D721Med (cell line): ENCODE measurements around the gene LENG8.
"Not testable (repeated sequence)": the region's sequence is repeated elsewhere in the genome, so short reads cannot be mapped to it uniquely, and the experiment has no call there.

Experiments used
- DNase-seq: peaks from one replicate; pipeline ENCODE4 v3.0.0; 2011; ENCODE audit warnings: low spot score; ENCODE audit not compliant: insufficient read length
- FAIRE-seq: peaks from 2 replicates; lab custom pipeline; 2011; peaks lifted over from hg19 to GRCh38; lab: Jason Lieb, UNC
- CTCF ChIP-seq: IDR thresholded peaks from 2 replicates; pipeline ENCODE4 v1.5.1; 2012; ENCODE audit warnings: mild to moderate bottlenecking, control low read depth; ENCODE audit not compliant: insufficient read depth; ENCODE audit errors: missing control alignments

Gene LENG8

DNA sequence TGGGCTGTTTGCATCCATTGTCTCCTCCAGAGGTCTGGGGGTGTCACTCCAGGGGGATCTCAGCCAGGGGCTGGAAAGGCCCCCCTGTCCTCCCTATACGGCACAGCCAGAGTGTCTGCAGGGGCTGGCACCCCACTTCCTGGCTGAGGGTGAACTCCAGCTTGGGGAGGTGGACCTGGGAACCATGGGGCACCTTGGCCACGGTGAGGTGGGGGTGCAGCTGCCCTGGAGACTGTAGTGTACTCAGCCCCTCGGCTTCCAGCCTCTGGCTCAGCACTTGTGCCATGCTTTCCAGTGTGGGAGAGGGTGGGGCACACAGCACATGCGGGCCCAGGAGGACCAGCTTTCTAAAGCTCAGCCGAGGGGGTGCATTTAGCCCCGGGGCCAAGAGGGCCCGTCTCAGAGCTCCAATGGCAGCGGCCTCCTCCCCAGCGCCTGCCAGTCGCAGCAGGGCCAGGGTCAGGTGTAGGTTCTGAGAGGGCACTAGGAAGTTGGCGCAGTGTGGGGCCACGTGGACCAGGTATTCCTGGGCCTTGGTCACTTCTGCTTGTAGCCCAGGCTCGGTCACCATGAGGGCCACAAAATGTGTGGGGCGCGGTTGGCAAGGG lies 13.2 kb downstream of the LENG8 start:
- no peak for TF ChIP-seq CTCF
- DNase-seq (no peak), FAIRE-seq (no peak)

GRCh38 chr19:54462655-54463530 lies 13.9 kb downstream of the LENG8 start:
- DNase-seq: no peak

DNA sequence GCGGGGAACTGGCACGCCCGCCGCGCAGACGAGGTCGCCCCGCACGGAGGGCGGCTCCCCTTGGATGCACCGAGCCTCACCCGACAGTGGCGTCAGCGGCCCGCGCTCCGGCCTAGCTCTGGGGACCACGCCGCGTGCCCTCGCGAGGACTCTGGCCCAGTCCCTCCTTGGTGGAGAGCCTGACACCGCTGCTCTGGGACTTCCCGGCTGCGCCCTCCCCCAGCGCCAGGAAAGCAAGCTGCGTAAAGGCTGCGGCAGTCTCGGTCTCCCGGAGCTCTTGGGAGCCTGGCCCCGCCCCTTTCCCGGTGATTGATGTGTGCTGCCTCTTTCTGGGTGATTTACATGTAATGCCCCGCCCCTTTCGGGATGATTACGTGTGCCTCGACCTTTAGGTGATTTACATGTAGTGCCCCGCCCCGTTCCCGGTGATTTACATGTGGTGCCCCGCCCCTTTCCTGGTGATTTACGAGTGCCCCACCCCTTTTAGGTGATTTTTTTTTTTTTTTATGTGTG lies 14.6 kb downstream of the LENG8 start, which contains the start of gene LENG9:
Gene LENG9 (minus strand): TSS at position 248 of the 513 bp plus-strand sequence. CDS start 252 bp downstream, outside the sequence.
- no peak for DNase-seq
- FAIRE-seq: no peak

More at GRCh38 chr19:54462655-54463530, 13.9 kb downstream of the LENG8 start:
- no peak for FAIRE-seq
- peak; percentile 39 for TF ChIP-seq CTCF

DNA sequence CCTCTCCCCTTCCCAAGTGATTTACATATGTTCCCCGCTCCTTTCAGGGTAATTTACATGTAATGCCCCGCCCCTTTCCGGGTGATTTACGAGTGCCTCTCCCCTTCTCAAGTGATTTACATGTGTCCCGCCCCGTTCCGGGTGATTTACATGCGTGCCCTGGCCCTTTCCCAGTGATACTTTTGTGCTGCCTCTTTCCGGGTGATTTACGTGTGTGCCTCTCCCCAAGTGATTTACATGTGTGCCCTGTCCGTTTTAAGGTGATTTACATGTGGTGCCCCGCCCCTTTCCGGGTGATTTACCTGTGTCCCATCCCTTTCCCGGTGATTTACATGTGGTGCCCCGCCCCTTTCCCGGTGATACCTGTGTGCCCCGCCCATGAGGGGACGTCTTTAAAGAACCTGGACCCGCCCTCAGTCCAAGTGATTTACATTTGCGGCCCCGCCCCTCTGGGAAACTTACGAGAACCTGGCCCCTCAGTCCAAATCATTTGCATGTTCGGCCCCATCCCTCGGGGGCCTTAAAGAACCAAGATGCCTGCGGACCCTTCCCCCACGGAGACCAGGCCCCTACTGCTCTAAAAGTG lies 15.1 kb downstream of the LENG8 start:
- FAIRE-seq (no peak), DNase-seq (no peak)
- TF ChIP-seq CTCF: no peak

More for the DNA sequence above, 14.6 kb downstream of the LENG8 start, which contains the start of gene LENG9:
- TF ChIP-seq CTCF: no peak

DNA sequence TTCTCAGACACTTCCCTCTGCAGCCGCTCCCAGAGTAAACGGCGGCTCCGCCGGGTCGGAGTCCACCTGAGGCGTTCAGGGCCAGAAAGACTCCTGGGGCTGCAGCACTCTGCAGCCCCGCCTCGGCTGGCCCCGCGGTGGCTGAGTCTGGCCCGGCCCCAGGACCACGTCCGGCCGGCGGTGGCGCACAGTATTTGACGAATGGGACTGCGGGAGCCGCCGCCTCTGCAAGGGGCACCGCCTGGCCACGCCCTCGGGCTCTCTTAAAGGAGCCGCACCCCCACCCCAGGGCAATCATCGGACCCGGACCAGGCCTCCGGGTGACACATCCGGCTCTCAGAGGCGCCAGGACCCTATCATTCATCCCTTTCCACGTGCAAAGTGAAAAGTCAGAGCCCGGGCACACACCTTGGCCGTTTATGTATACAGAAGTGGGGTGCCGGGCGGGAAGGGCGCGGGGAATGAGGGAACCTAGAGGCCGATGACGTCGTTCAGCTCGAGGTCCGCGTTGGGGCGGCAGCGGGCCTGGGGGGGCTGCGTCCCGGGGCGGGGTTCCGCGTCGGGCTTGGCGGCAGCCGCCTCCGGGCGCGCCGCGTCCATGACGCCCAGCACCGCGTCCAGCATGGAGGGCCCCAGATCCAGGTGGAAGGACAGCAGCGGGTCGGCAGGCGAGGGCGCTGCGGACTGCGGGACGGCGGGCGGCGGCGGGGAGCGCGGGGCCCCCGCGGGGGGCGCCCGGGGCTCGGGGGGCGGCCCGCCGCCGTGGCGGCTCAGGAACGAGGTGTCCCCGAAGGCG lies 15.8 kb downstream of the LENG8 start:
- no peak for TF ChIP-seq CTCF
- FAIRE-seq: no peak
- DNase-seq: peak; percentile 81

GRCh38 chr19:54465426-54466109 lies 16.6 kb downstream of the LENG8 start:
- DNase-seq (no peak), FAIRE-seq (no peak)
- TF ChIP-seq CTCF: no peak

- not testable (repeated sequence) for DNase-seq, FAIRE-seq
These were observed 17.1 kb downstream of the LENG8 start for GRCh38 chr19:54466110-54466480.
